Glomerular visceral epithelial cell (primary cell): ENCODE data around the gene ZXDC.
A peak's percentile ranks its signal among the peaks of the same experiment; 100 is the strongest.

ENCODE experiments used
- DNase-seq: peaks from one replicate; pipeline ENCODE4 v3.0.0-alpha.2; 2016; ENCODE audit errors: extremely low spot score

ZXDC gene

GRCh38 chr3:126394977-126395321 lies 80.7 kb downstream of the ZXDC start:
- DNase-seq: no peak

- DNase-seq: no peak
These were observed 81.3 kb downstream of the ZXDC start, which contains the start of gene CFAP100 for GRCh38 chr3:126394179-126394976. Gene CFAP100 (plus strand): TSS chr3:126394909. CDS start chr3:126396001, 1,092 bp downstream.

GRCh38 chr3:126393563-126393962 lies 82.1 kb downstream of the ZXDC start:
- DNase-seq: no peak

GRCh38 chr3:126392246-126392645 lies 83.4 kb downstream of the ZXDC start:
- DNase-seq: no peak

- no peak for DNase-seq
These were observed 84.1 kb downstream of the ZXDC start for GRCh38 chr3:126391631-126392030.

- DNase-seq: no peak
These were observed 84.9 kb downstream of the ZXDC start for GRCh38 chr3:126390751-126391150.

- DNase-seq: no peak
These were observed 85.5 kb downstream of the ZXDC start for GRCh38 chr3:126390201-126390600.

GRCh38 chr3:126389794-126390146 lies 85.9 kb downstream of the ZXDC start:
- no peak for DNase-seq

- peak; percentile 73 for DNase-seq
These were observed 86.4 kb downstream of the ZXDC start for GRCh38 chr3:126389112-126389793.
